Stomach (tissue), 4 donors: ENCODE data around the gene PPM1F.

Experiments used
- CTCF ChIP-seq, 7 experiments: fragments of 450-650 bp in 4 of 7; fragments of 200-600 bp in 3 of 7; sonication (generic) in 3 of 7; IDR thresholded peaks; one replicate each; pipeline ENCODE4 v1.5.1; 2016 to 2019; ENCODE audit warnings: antibody characterized with exemption in 7 of 7, control low read depth in 2 of 7, mild to moderate bottlenecking in 1 of 7
- EP300 ChIP-seq: sonication (generic); formaldehyde crosslinking; IDR thresholded peaks from one replicate; pipeline ENCODE4 v1.6.1; 2017; ENCODE audit warnings: antibody characterized with exemption
- POLR2A ChIP-seq, 4 donors: fragments of 450-650 bp; IDR thresholded peaks; one replicate each; pipeline ENCODE4 v1.6.1; 2016; ENCODE audit warnings: antibody characterized with exemption in 4 of 4, control low read depth in 2 of 4, mild to moderate bottlenecking in 1 of 4, moderate library complexity in 1 of 4
- POLR2AphosphoS5 ChIP-seq, 3 donors: sonication (generic); formaldehyde crosslinking; IDR thresholded peaks; one replicate each; pipeline ENCODE4 v1.6.1; 2016; ENCODE audit warnings: antibody characterized with exemption in 3 of 3

- TF ChIP-seq CTCF (IDR thresholded peaks at IDR 0.05) (no peak), POLR2A (IDR thresholded peaks at IDR 0.05) (no peak), EP300 (no peak), POLR2AphosphoS5 (IDR thresholded peaks at IDR 0.05) (no peak)
Observed at GRCh38 chr22:21939461-21939913, 13.2 kb downstream of the PPM1F start.
